HL-60/S4 treated with phorbol 12-myristate 13-acetate at 8.2 ng/mL for 4 days and 3 days (cell line): ENCODE results near the gene DCC.
"Not testable (repeated sequence)": the region's sequence is repeated elsewhere in the genome, so short reads cannot be mapped to it uniquely, and the experiment has no call there.

ENCODE experiments used
- in situ Hi-C: fragments of 300-500 bp; cut with MboI; formaldehyde crosslinking; loops from 2 replicates; pipeline ENCODE4 v1.15.0; 2022; ENCODE audit warnings: low sequenced_read_pairs

Gene DCC

GRCh38 chr18:52349498-52349897 is 9.5 kb downstream of the DCC start:
- in situ Hi-C loops = no loop called here

GRCh38 chr18:52352920-52353319 is 12.9 kb downstream of the DCC start:
- in situ Hi-C loops = no loop called here

GRCh38 chr18:52353589-52353988 is 13.6 kb downstream of the DCC start:
- in situ Hi-C loops = no loop called here

GRCh38 chr18:52363861-52364260 is 23.9 kb downstream of the DCC start:
- in situ Hi-C loops = no loop called here

GRCh38 chr18:52366851-52367250 is 26.9 kb downstream of the DCC start:
- in situ Hi-C loops = not testable (repeated sequence)

- in situ Hi-C loops = no loop called here
Observed at GRCh38 chr18:52367953-52368742, 28.2 kb downstream of the DCC start.

GRCh38 chr18:52370841-52371240 is 30.8 kb downstream of the DCC start:
- in situ Hi-C loops = no loop called here

- in situ Hi-C loops = no loop called here
Observed at GRCh38 chr18:52376104-52376503, 36.1 kb downstream of the DCC start.

GRCh38 chr18:52377094-52377493 is 37.1 kb downstream of the DCC start:
- in situ Hi-C loops = no loop called here

GRCh38 chr18:52386306-52386705 is 46.3 kb downstream of the DCC start:
- in situ Hi-C loops = no loop called here

- in situ Hi-C loops = no loop called here
Observed at GRCh38 chr18:52387175-52387574, 47.2 kb downstream of the DCC start.

GRCh38 chr18:52391810-52392559 is 52.0 kb downstream of the DCC start:
- in situ Hi-C loops = no loop called here

GRCh38 chr18:52394602-52395001 is 54.6 kb downstream of the DCC start:
- in situ Hi-C loops = no loop called here

- in situ Hi-C loops = no loop called here
Observed at GRCh38 chr18:52395146-52395852, 55.3 kb downstream of the DCC start.

GRCh38 chr18:52401236-52401635 is 61.2 kb downstream of the DCC start:
- in situ Hi-C loops = no loop called here

GRCh38 chr18:52402814-52403213 is 62.8 kb downstream of the DCC start:
- in situ Hi-C loops = no loop called here

GRCh38 chr18:52403291-52404021 is 63.5 kb downstream of the DCC start:
- in situ Hi-C loops = no loop called here

GRCh38 chr18:52408800-52409302 is 68.9 kb downstream of the DCC start:
- in situ Hi-C loops = no loop called here

GRCh38 chr18:52409727-52410126 is 69.7 kb downstream of the DCC start:
- in situ Hi-C loops = no loop called here

GRCh38 chr18:52415131-52415530 is 75.1 kb downstream of the DCC start:
- in situ Hi-C loops = no loop called here
